Measurements from ENCODE around the gene UMOD.

DNA sequence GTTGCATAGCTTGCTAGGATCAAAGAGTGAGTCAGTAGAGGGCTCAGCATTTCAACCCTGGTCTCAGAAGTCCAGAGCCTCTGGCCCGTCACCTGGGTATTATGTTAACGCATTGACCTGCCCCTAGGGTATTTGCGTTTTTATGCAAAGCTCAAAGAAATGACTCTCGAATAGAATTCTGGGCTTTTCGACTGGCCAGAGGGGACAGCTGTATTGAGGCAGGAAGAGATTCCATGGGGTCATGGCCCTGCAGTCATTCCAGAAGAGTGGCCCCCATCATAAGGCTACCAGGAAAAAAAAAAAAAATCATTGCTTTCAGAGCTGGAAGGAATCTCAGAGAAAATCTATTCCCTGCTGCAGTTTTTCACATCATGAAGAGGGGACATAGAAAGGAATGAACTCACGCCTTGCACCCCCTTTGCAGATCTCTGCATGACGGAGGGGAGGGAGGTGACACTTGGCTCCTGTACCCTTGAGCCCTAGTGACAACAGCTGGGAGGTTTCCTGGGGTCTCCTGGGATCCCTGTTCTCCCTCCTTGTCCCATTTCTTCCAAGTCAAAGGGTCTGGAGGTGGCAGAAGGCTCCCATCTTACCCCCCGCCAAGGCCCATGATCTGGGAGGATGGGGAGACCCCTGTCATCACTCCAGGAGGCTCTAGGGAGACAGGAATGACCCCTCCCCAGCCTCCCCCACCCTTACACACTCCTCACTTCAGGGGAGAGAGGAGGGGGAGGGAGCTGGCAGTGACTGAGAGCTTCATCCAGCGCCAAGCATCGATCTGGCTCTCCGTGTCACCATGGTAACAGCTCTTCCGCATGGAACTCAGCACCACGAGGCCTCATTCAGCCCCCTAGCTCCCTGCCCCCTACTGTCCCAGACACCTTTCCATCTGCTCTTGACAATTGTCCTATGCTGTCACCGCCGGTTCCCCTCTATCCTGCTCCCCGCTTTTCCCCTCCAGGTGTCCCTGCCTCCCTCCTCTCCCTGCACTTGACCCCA, 61.0 kb downstream of the UMOD start:
- TF ChIP-seq, protein P1, sequence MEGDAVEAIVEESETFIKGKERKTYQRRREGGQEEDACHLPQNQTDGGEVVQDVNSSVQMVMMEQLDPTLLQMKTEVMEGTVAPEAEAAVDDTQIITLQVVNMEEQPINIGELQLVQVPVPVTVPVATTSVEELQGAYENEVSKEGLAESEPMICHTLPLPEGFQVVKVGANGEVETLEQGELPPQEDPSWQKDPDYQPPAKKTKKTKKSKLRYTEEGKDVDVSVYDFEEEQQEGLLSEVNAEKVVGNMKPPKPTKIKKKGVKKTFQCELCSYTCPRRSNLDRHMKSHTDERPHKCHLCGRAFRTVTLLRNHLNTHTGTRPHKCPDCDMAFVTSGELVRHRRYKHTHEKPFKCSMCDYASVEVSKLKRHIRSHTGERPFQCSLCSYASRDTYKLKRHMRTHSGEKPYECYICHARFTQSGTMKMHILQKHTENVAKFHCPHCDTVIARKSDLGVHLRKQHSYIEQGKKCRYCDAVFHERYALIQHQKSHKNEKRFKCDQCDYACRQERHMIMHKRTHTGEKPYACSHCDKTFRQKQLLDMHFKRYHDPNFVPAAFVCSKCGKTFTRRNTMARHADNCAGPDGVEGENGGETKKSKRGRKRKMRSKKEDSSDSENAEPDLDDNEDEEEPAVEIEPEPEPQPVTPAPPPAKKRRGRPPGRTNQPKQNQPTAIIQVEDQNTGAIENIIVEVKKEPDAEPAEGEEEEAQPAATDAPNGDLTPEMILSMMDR (conservative IDR thresholded peaks at IDR 0.05; ENCODE audit: low read depth, low read length): no peak
- TF ChIP-seq EZH2 (IDR thresholded peaks at IDR 0.05; ENCODE audit: borderline replicate concordance, low read depth, low read length, poor library complexity, severe bottlenecking): no peak

Measured in A673 (cell line).